ENCODE measurements around the gene RGS6.

Gene RGS6

GRCh38 chr14:72089625-72090024, 157.4 kb downstream of the RGS6 start:
- no peak for DNase-seq

GRCh38 chr14:72094844-72095582, 162.8 kb downstream of the RGS6 start:
- DNase-seq = no peak

DNA sequence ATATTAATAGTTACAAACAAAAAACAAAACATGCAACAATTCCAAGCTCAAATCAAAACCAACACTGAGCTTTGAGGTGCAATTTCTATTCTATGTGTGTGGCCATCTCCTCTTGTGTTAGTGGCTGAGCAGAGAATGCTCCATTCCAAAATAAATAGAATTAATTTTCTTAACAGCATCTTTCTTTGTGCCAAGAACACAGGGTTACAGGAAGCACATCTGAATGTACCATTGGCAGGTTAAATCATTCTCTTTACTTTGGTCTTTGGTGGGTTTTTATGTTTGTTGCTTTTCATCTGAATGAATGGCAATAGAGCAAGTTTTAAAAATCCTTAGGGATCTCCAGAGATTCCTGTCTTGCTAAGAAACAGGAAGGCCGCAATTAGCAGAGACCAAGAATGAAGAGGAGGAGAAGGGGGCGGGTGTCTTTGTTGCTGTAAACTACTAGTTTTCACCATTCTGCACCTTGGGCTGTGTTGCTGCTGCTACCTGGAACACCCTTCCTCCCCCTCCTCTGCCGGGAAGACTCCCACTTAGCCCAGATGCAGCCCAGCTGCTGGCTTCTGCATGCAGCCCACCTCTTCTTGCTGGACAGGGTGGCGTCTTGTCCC, 165.0 kb downstream of the RGS6 start:
- DNase-seq = no peak

DNA sequence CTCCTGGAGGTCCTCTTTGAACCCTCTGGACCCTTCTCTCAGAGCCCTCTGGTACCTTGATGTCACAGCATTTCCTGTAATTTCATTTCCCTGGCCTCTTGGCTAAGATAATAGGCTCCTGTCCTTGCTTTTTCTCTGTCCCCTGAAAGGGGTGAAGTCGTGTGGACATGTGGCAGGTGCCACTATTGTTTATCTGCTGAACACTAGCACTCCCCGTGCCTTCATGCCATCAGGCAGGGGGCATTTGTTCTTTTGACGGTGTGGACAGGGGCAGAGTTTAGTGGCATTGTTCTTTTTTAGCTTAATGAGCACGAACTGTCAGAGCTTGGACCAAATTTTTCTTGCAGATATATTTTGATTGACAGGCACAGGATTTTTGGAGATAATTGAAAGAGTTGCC, 166.0 kb downstream of the RGS6 start:
- DNase-seq = no peak

DNA sequence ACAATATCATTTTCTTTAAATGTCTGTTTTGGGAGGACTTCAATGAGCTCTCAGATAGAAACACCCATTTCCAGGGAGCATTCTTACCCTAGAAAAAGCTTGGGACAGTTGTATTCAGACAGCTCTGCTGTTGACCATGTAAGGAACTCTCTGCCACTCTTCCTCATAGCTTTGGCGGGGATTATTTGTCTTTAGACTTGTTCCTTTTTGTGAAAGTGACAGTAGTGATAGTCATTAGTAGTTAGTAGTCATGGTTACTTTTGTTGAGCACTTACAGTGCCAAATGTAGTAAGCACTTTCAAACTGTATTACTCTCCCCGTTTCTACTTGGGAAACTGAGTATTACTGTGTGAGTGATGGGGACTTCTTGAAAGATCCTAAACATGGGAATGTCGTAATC, 167.3 kb downstream of the RGS6 start:
- no peak for DNase-seq

- DNase-seq = no peak
Measured at GRCh38 chr14:72104011-72104613, 171.9 kb downstream of the RGS6 start.

DNA sequence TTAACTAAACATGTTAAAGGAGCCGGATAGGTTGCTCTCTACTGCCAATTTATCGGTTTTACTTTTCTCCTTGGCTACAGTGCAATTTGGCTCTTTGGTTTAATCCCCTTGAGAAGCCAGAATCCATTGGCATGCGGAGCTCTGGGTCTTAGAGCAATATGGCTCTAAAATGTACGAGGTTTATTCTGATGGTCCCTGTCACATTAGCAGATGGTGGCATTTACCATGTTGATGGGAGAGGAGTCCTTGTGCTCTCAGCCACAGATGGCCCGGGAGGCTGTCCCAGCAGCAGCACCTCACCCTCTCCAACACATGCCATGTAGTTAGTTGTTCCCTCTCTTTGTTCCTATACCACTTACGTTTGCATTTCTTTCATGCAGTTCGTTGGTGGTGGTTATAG, 179.7 kb downstream of the RGS6 start:
- DNase-seq = no peak

GRCh38 chr14:72118841-72119240, 186.6 kb downstream of the RGS6 start:
- DNase-seq = no peak

GRCh38 chr14:72120315-72120714, 188.1 kb downstream of the RGS6 start:
- no peak for DNase-seq

DNA sequence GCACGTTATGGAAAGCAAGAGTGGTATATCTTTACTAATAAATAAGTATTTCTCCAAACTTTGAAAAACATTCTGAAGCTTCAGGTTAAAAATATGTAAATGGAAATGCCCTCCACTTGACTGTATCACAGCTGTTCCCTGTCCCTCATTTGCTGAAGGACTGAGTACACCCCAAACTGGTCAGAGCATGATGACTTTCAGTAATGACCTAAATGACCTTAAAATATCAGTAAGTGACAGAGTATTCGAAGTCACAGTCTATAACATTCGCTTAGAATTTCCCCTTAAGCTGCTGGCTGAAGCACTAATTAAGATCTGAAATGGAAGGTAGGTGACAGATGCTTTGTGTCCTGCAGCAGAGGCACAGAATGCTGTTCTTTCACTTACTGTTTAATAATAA, 191.5 kb downstream of the RGS6 start:
- DNase-seq = no peak

- no peak for DNase-seq
Measured at GRCh38 chr14:72124171-72124570, 191.9 kb downstream of the RGS6 start.

DNA sequence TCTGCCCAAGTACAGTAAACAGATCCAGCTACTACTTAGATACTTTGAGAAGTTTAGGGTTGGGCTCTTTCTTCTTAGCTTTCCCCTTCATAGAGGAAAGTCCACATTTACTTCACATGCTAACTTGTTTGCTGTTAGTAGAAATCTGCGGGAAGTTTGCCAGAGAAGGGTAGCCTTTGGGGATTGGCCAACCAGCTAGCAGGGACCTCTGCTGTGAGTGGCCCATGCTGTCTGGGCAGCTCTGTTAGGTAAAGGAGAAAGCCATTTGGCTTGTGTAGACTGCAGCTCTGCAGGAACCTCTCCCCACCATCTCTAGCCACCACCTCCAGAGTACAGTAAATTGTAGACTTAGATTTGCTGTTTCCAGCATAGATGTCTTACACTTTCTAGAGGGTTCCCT, 193.9 kb downstream of the RGS6 start:
- no peak for DNase-seq

- no peak for DNase-seq
Measured at GRCh38 chr14:72126561-72126960, 194.3 kb downstream of the RGS6 start.

- DNase-seq = no peak
Measured at GRCh38 chr14:72128629-72129028, 196.4 kb downstream of the RGS6 start.

DNA sequence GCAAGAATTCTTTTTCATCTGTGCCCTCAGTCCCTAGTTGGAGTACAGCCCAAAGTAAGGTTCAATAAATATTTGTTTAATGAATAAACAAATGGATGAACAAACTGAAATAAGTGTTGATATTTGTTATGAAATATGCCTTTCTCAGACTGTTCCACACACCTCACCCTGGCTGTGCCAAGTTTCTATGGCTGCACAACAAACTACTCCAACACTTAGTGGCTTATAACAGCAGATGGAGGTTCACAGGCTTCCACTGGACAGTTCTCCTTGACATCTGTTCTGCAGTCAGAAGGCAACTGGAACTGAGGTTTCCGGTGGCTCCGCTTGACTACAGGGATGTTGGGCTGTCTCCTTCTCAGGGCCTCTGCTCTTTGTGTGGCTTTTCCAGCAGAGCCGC, 197.1 kb downstream of the RGS6 start:
- DNase-seq = no peak

DNA sequence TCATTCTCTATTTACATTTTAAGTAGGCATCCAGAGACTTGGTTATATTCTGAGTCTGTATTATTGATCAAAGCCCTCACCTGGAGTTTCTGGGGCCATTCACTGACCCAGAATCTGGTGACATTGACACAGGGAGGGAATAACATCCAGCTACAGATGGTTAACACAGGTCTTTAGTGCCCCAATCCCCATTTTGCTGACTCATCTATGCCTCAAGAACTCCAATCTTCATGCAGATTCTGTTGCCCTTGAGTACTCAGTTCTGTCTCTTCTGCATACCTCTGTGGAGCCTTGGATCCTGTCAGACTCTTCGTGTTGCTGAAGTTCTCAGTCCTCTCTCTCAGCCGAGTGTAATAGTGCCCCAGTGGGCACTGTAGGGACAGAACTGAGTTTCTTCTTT, 208.9 kb downstream of the RGS6 start:
- no peak for DNase-seq

DNA sequence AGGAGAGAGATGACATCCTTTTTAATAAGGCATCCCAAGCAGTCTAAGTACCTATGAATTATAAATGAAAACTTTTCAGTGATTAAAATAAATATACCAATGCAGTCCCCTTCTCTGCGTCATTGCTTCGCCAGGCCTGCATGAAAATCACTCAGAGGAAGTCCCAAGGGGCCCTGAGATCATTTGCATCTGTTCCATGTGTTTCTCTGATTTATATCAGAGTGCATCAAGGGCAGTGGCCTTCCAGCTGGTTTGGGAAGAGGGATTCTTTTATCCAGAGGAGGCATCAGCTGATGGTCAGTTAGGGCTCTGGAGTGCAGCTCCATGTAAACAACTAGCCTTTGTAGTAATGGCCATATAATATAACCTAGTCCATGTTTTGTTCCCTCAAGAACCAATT, 210.1 kb downstream of the RGS6 start:
- DNase-seq = no peak

- no peak for DNase-seq
Measured at GRCh38 chr14:72146241-72146640, 214.0 kb downstream of the RGS6 start.

DNA sequence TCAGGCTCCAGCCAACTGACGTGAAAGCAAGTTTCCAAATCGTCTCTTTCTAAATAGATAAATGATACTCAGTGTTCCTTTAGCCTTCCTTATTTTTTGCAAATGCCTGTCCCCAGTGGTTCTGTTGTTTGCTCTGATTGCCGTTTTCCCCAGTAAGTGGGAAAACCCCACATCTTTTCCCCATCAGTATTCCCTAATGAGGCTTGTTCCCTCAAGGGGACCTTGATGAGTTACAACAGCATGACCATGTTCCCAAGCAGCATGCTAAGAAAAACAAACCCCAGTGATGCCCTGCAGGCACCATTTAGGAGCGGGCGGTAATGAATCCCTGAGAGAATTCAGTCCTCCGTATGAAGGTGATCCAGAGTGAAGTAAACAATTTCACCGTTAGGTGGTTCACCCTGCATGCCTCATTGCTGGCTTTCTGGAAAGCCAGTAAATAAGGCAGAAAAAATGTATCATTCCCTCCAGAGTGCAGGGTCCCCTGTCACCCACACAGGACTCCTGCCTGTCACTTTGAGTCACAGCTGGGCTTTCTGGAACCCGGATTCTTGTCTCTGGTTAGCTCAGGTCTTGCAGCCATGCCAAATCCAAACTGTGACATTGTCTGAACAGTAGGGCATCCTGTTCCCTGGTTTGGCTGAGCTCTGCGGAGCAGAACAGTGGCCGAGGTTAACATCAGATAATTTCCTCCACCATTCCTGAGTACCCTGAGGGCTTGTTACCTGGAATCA, 222.6 kb downstream of the RGS6 start:
- no peak for DNase-seq

DNA sequence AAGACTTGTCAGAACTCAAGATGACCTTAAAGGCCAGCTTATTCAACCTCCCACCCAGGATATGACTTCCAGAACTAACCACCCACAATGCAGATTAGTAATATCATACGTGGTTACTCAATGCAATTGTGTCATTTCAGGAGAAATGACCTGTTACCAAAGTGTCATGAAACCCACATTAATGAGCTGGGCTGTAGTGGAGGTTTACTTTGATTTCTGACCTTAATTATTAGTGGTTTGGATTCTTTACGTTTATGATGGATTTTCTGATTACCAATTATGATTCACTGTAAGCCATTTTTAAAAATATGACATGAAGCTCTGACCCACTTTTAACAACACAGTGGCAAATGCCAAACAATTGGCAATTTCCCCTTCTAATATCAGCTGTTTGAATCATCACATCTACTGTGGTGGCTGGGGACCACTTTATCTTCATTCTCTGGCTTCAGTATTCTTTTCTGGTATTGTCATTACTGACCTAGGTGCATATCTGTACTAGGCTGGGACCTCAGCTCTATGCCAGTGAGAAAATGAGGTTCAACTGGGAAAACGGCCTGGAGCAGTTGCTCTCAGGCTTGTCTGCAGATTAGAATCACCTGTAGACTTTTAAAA, 223.3 kb downstream of the RGS6 start:
- no peak for DNase-seq

- no peak for DNase-seq
Measured at GRCh38 chr14:72164420-72165228, 232.4 kb downstream of the RGS6 start.

DNA sequence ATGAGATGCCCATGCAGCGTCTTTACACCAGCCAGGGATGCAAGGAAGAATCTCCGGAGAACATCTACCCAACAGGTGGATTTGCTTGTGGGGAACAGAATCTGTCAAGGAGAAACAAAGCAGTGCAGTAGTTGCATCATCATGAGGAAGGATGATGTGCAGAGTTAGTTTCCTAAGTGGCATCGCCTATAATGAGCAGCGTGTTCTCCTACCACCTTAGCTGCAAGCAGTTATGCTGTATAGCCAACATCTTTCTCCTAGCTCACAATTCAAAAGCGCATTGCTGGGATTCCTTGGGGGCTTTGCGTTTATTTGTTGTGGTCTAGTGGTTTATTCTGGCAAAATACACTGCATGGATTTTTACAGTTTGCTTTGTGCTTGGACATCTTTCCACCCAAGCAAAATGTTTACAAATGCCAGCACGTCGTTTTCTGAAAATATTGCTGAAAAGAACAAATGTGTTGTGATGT, 233.0 kb downstream of the RGS6 start:
- no peak for DNase-seq
